Osteoblast (primary cell): Measurements from ENCODE around the gene NBAS. TPM values are rescaled to one million over a fixed set of nuclear protein-coding genes. Genes with fewer than 3 reads are reported as not detected.

ENCODE experiments used
- DNase-seq: peaks from one replicate; pipeline ENCODE4 v3.0.0; 2011; ENCODE audit warnings: low spot score, mixed read lengths; ENCODE audit not compliant: insufficient read length; ENCODE audit errors: missing footprints
- H2AFZ ChIP-seq: 2 replicates; pipeline ENCODE4 v1.6.0; 2011; ENCODE audit warnings: mild to moderate bottlenecking, low read length
- H3K27ac ChIP-seq: 2 replicates; pipeline ENCODE4 v1.5.1; 2011; ENCODE audit warnings: mild to moderate bottlenecking, low read depth, low read length, moderate library complexity
- H3K27me3 ChIP-seq: 2 replicates; pipeline ENCODE4 v1.6.0; 2012; ENCODE audit warnings: mild to moderate bottlenecking, control low read depth, inconsistent platforms, low read length, moderate library complexity; ENCODE audit not compliant: insufficient read depth
- H3K36me3 ChIP-seq: 2 replicates; pipeline ENCODE4 v1.5.1; 2011; ENCODE audit warnings: mild to moderate bottlenecking, low read length, control low read depth, moderate library complexity; ENCODE audit not compliant: insufficient read depth
- H3K4me1 ChIP-seq: 2 replicates; pipeline ENCODE4 v1.5.1; 2011; ENCODE audit warnings: mild to moderate bottlenecking, low read length, control low read depth, moderate library complexity; ENCODE audit not compliant: insufficient read depth
- H3K4me2 ChIP-seq: 2 replicates; pipeline ENCODE4 v1.6.0; 2011; ENCODE audit warnings: mild to moderate bottlenecking, low read length; ENCODE audit not compliant: insufficient read depth
- H3K4me3 ChIP-seq: fragments of 200-600 bp; sonication (generic); 3 replicates; pipeline ENCODE4 v1.5.1; 2012; ENCODE audit warnings: mild to moderate bottlenecking, low read length, inconsistent platforms; ENCODE audit not compliant: insufficient read depth
- H3K79me2 ChIP-seq: 2 replicates; pipeline ENCODE4 v1.6.0; 2012; ENCODE audit warnings: mild to moderate bottlenecking, low read length, control low read depth, inconsistent platforms; ENCODE audit not compliant: insufficient read depth
- H3K9me3 ChIP-seq: 2 replicates; pipeline ENCODE4 v1.5.1; 2011; ENCODE audit warnings: low read depth, low read length, control low read depth
- H4K20me1 ChIP-seq: 2 replicates; pipeline ENCODE4 v1.6.0; 2012; ENCODE audit warnings: mild to moderate bottlenecking, low read length, control low read depth; ENCODE audit not compliant: insufficient read depth
- CTCF ChIP-seq: IDR thresholded peaks from 2 replicates; pipeline ENCODE4 v1.5.1; 2011; ENCODE audit warnings: mild to moderate bottlenecking, low read depth, low read length, moderate library complexity; ENCODE audit errors: extremely low read depth
- total RNA-seq: library from RNA; depleted of rRNA; stranded (reverse); fragments of >200 nt; gene quantifications from 2 replicates; pipeline ENCODE4 v1.2.3, GENCODE V29; 2012

Gene NBAS
- total RNA-seq, 1 donor = 98.1 TPM

- peaks cover 5% of the 10 kb centered on the region for H4K20me1 ChIP-seq
- no peak overlapping the region for H2AFZ ChIP-seq
- TF ChIP-seq CTCF = no peak
- no peak overlapping the region for H3K4me3 ChIP-seq
- H3K27me3 ChIP-seq = no peaks in the 10 kb centered on the region
- peaks cover 3% of the 10 kb centered on the region for H3K4me1 ChIP-seq
- H3K36me3 ChIP-seq = peaks cover 4% of the 10 kb centered on the region
- H3K79me2 ChIP-seq = no peaks in the 10 kb centered on the region
- no peak for DNase-seq
- no peak overlapping the region for H3K4me2 ChIP-seq
- no peak overlapping the region for H3K27ac ChIP-seq
- H3K9me3 ChIP-seq = no peaks in the 10 kb centered on the region
Measured at GRCh38 chr2:15311201-15311907, 249.8 kb downstream of the NBAS start.

- no peak for TF ChIP-seq CTCF
- no peak for DNase-seq
- Histone ChIP-seq H3K9me3 (no peaks in the 10 kb centered on the region), H3K27me3 (no peaks in the 10 kb centered on the region), H3K4me3 (no peak overlapping the region), H4K20me1 (no peaks in the 10 kb centered on the region), H3K27ac (no peak overlapping the region), H2AFZ (no peak overlapping the region), H3K4me2 (no peak overlapping the region), H3K36me3 (peaks cover 8% of the 10 kb centered on the region), H3K79me2 (no peaks in the 10 kb centered on the region), H3K4me1 (peaks cover 5% of the 10 kb centered on the region)
Measured at GRCh38 chr2:15307526-15307925, 253.6 kb downstream of the NBAS start.

- DNase-seq = no peak
Measured at GRCh38 chr2:15306706-15307105, 254.4 kb downstream of the NBAS start.

More at GRCh38 chr2:15306706-15307105, 254.4 kb downstream of the NBAS start:
- Histone ChIP-seq H3K9me3 (no peaks in the 10 kb centered on the region), H3K4me1 (peaks cover 13% of the 10 kb centered on the region), H4K20me1 (no peaks in the 10 kb centered on the region), H3K36me3 (peaks cover 8% of the 10 kb centered on the region), H3K4me2 (no peak overlapping the region), H3K79me2 (no peaks in the 10 kb centered on the region), H2AFZ (no peak overlapping the region), H3K27me3 (no peaks in the 10 kb centered on the region), H3K27ac (no peak overlapping the region), H3K4me3 (no peak overlapping the region)
- no peak for TF ChIP-seq CTCF
